OCI-LY7 (cell line): ENCODE measurements around the gene RAB11FIP4. TPM values are rescaled to one million over a fixed set of nuclear protein-coding genes. Genes with fewer than 3 reads are reported as not detected.

Experiments
- BruUV-seq: library from RNA; stranded (reverse); fragments of 400-500 nt; replicated peaks from 2 replicates; lab custom pipeline; 2021; lab: Mats Ljungman, UMichigan
- CTCF ChIA-PET: fragments of 300-600 bp; sonication (Branson Sonifier 250); formaldehyde crosslinking; loops from one replicate; lab custom pipeline; 2022; ENCODE audit warnings: antibody characterized with exemption; ENCODE audit not compliant: unreplicated experiment; lab: Charles Lee
- POLR2A ChIA-PET: fragments of 300-600 bp; sonication (Branson Sonifier 250); formaldehyde crosslinking; loops from one replicate; lab custom pipeline; 2022; ENCODE audit warnings: antibody characterized with exemption; lab: Charles Lee
- DNase-seq: peaks from one replicate; pipeline ENCODE4 v3.0.0-alpha.2; 2015; ENCODE audit warnings: low spot score
- H2AFZ ChIP-seq: fragments of 200-600 bp; sonication (generic), shearing (Covaris generic); 2 replicates; pipeline ENCODE4 v1.6.1; 2014; ENCODE audit warnings: mild to moderate bottlenecking, antibody characterized with exemption, low read length, moderate library complexity
- H3K27ac ChIP-seq: fragments of 200-600 bp; sonication (generic); 2 replicates; pipeline ENCODE4 v1.5.1; 2014; ENCODE audit warnings: mixed run types, low read depth, mild to moderate bottlenecking, moderate library complexity, low read length, inconsistent platforms; ENCODE audit not compliant: poor library complexity, severe bottlenecking
- H3K36me3 ChIP-seq: fragments of 200-600 bp; sonication (generic); 2 replicates; pipeline ENCODE4 v1.6.1; 2014; ENCODE audit warnings: mild to moderate bottlenecking, antibody characterized with exemption, low read length, moderate library complexity, mixed read lengths; ENCODE audit not compliant: insufficient read depth
- H3K4me1 ChIP-seq: fragments of 200-600 bp; sonication (generic); 2 replicates; pipeline ENCODE4 v1.5.1; 2014; ENCODE audit warnings: mild to moderate bottlenecking, low read length; ENCODE audit not compliant: insufficient read depth, poor library complexity, severe bottlenecking
- H3K4me2 ChIP-seq: fragments of 200-600 bp; sonication (generic); 2 replicates; pipeline ENCODE4 v1.6.1; 2014; ENCODE audit warnings: mild to moderate bottlenecking, low read length
- H3K4me3 ChIP-seq: fragments of 200-600 bp; sonication (generic); 2 replicates; pipeline ENCODE4 v1.5.1; 2014; ENCODE audit warnings: mild to moderate bottlenecking, low read depth, low read length; ENCODE audit not compliant: poor library complexity, severe bottlenecking
- H3K79me2 ChIP-seq: fragments of 200-600 bp; sonication (generic); 2 replicates; pipeline ENCODE4 v1.6.1; 2016; ENCODE audit warnings: low read depth, mild to moderate bottlenecking, low read length, moderate library complexity, mixed read lengths; ENCODE audit not compliant: insufficient read depth
- H3K9me2 ChIP-seq: fragments of 200-600 bp; sonication (generic); 2 replicates; pipeline ENCODE4 v1.6.1; 2016; ENCODE audit warnings: mild to moderate bottlenecking, low read length, mixed read lengths; ENCODE audit not compliant: insufficient read depth
- H3K9me3 ChIP-seq: fragments of 200-600 bp; sonication (generic); 2 replicates; pipeline ENCODE4 v1.6.1; 2014; ENCODE audit warnings: mild to moderate bottlenecking, mixed run types, low read length, mixed read lengths
- H4K20me1 ChIP-seq: fragments of 200-600 bp; sonication (generic); 2 replicates; pipeline ENCODE4 v1.6.1; 2014; ENCODE audit warnings: mild to moderate bottlenecking, antibody characterized with exemption, low read length, moderate library complexity, mixed read lengths; ENCODE audit not compliant: insufficient read depth
- EZH2phosphoT487 ChIP-seq: fragments of 200-600 bp; sonication (generic); IDR thresholded peaks from 2 replicates; pipeline ENCODE4 v1.6.1; 2018; ENCODE audit warnings: low read depth, borderline replicate concordance, mild to moderate bottlenecking, mixed run types, antibody characterized with exemption, low read length, moderate library complexity, mixed read lengths
- intact Hi-C: fragments of 100-400 bp; cut with micrococcal nuclease; formaldehyde crosslinking; loops from one replicate; pipeline ENCODE4 v1.10.0; 2022; ENCODE audit not compliant: unreplicated experiment
- total RNA-seq, 2 experiments: library from RNA; depleted of rRNA in 1 of 2; stranded (reverse); fragments of >200 nt in 1 of 2; shearing (Covaris generic) in 1 of 2; gene quantifications; 2 replicates each; pipeline ENCODE4 v1.2.3, GENCODE V29; 2014 to 2022
- TF ChIP-seq, protein P1 (sequence below): fragments of 200-600 bp; sonication (generic); conservative IDR thresholded peaks from 2 replicates; pipeline ENCODE4 v1.5.1; 2014; ENCODE audit warnings: mild to moderate bottlenecking, antibody characterized with exemption, low read length, moderate library complexity, mixed read lengths

The RAB11FIP4 gene
- total RNA-seq, 2 experiments from 2014 or later = 5.8 to 15.0 TPM

DNA sequence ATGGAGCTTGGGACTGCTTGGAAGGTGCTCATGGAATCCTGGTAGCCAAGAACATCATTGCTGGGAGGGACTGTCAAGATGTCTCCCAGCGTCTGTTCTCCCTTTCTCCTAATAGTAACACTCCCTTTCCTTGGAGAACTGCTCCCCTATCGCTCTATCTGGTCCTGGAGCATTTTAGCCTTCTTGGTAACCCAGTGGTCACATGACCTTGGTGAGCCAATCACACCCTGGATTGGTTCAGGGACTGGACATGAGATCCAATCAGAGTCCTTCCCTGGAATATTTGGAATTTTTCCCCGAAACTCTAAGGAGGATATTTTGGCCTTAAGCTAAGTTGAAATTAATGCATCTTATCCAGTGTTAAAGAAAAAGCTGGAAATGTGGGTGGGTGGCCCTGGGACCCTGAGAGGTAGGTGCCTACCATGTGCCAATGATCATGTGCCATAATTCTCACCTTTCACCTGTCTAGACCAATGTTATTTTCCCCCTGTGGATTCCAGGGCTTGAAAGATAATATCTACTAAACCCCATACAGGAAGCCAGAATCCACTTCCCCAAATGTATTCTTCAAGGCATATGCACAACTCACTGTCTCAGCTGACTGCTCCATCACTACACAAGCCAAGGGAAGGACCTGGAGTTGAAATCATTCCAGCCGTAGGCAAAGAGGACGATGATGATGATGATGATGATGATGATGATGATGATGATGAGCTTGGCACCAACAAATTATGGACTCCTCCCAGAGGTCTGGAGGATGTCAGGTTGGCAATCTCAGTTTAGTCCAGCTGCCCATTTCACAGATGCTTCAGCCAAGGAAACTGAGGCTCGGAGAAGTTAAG, 193.2 kb downstream of the RAB11FIP4 start:
- Histone ChIP-seq H3K9me3 (no peaks in the 10 kb centered on the region), H3K36me3 (no peaks in the 10 kb centered on the region), H4K20me1 (no peaks in the 10 kb centered on the region), H3K4me1 (no peaks in the 10 kb centered on the region), H2AFZ (no peak overlapping the region), H3K79me2 (no peaks in the 10 kb centered on the region), H3K4me3 (no peak overlapping the region), H3K9me2 (no peaks in the 10 kb centered on the region), H3K4me2 (no peak overlapping the region), H3K27ac (no peak overlapping the region)
- intact Hi-C loops = no loop called here
- ChIA-PET CTCF (interaction anchor here (0.6 kb wide), 2 partner anchors 75 to 617 kb away, joined by 3 to 5 read pairs; no protein-coding TSS in a partner anchor), POLR2A (no interaction called here)
- DNase-seq = no peak
- TF ChIP-seq EZH2phosphoT487 = no peak
- TF ChIP-seq, protein P1, sequence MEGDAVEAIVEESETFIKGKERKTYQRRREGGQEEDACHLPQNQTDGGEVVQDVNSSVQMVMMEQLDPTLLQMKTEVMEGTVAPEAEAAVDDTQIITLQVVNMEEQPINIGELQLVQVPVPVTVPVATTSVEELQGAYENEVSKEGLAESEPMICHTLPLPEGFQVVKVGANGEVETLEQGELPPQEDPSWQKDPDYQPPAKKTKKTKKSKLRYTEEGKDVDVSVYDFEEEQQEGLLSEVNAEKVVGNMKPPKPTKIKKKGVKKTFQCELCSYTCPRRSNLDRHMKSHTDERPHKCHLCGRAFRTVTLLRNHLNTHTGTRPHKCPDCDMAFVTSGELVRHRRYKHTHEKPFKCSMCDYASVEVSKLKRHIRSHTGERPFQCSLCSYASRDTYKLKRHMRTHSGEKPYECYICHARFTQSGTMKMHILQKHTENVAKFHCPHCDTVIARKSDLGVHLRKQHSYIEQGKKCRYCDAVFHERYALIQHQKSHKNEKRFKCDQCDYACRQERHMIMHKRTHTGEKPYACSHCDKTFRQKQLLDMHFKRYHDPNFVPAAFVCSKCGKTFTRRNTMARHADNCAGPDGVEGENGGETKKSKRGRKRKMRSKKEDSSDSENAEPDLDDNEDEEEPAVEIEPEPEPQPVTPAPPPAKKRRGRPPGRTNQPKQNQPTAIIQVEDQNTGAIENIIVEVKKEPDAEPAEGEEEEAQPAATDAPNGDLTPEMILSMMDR = no peak
- BruUV-seq = no TSS peak

DNA sequence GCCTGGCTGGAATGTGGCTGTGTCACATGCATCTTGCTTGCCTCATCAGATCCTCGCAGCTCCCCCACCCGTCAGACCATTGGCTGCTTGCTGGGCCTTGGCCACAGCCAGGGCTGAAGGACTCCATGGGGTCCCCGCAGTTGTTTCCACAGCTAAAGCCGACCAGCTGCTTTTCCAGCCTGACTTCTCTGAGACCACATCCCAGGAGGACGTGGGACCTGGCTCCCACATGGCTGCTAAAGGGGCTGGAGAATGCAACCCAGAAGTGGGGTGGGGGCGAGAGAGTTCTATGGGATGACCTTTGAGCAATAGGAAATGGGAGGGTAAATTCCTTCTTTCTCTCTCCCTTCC, 193.8 kb downstream of the RAB11FIP4 start:
- Histone ChIP-seq H2AFZ (no peak overlapping the region), H3K4me1 (no peaks in the 10 kb centered on the region), H3K36me3 (no peaks in the 10 kb centered on the region), H3K79me2 (no peaks in the 10 kb centered on the region), H3K27ac (no peak overlapping the region), H3K9me2 (no peaks in the 10 kb centered on the region), H3K9me3 (no peaks in the 10 kb centered on the region), H3K4me2 (no peak overlapping the region), H4K20me1 (no peaks in the 10 kb centered on the region), H3K4me3 (no peak overlapping the region)
- TF ChIP-seq EZH2phosphoT487 = no peak
- TF ChIP-seq, protein P1 = no peak
- intact Hi-C loops = no loop called here
- CTCF ChIA-PET = interaction anchor here (0.6 kb wide), 2 partner anchors 76 to 617 kb away, joined by 3 to 5 read pairs; no protein-coding TSS in a partner anchor
- POLR2A ChIA-PET = no interaction called here
- no TSS peak for BruUV-seq
- no peak for DNase-seq

DNA sequence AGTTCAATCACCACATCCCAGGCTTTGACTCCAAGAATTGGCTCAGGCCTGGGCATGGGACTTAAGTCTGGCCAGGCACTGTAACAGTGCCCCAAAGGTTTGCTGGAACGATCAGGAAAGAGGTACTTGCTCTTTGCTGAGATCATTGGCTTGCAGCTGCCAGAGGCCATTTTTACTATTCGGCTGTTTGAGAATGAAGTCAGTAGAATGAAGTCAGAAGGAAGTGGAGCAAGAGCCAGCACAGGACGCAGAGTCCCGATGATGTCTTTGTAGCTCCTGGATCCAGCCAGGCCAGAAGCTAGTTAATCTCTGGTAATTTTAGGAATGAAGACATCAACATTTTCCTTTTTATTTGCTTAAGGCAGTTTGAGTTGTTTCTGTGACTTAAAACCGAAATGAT, 195.5 kb downstream of the RAB11FIP4 start:
- CTCF ChIA-PET = no interaction called here
- H3K4me2 ChIP-seq = no peak overlapping the region
- no peak overlapping the region for H3K27ac ChIP-seq
- H3K79me2 ChIP-seq = no peaks in the 10 kb centered on the region
- intact Hi-C loops = no loop called here
- H3K9me2 ChIP-seq = no peaks in the 10 kb centered on the region
- TF ChIP-seq, protein P1 = no peak
- TF ChIP-seq EZH2phosphoT487 = no peak
- no TSS peak for BruUV-seq
- no peak overlapping the region for H2AFZ ChIP-seq
- no peaks in the 10 kb centered on the region for H3K36me3 ChIP-seq
- H3K4me1 ChIP-seq = no peaks in the 10 kb centered on the region
- H3K9me3 ChIP-seq = no peaks in the 10 kb centered on the region
- no peaks in the 10 kb centered on the region for H4K20me1 ChIP-seq
- H3K4me3 ChIP-seq = no peak overlapping the region
- DNase-seq = no peak
- POLR2A ChIA-PET = no interaction called here
